Vagina (tissue), 2 donors: ENCODE results near the gene SOX4.

Experiments
- CTCF ChIP-seq, 3 experiments: fragments of 450-650 bp in 2 of 3; fragments of 200-600 bp in 1 of 3; sonication (generic) in 1 of 3; IDR thresholded peaks; one replicate each; pipeline ENCODE4 v1.5.1; 2017 to 2019; ENCODE audit warnings: antibody characterized with exemption in 3 of 3, mild to moderate bottlenecking in 2 of 3, moderate library complexity in 2 of 3
- POLR2A ChIP-seq, 2 donors: fragments of 450-650 bp; IDR thresholded peaks; one replicate each; pipeline ENCODE4 v1.6.1; 2017; ENCODE audit warnings: antibody characterized with exemption in 2 of 2, mild to moderate bottlenecking in 2 of 2, moderate library complexity in 2 of 2
- POLR2AphosphoS5 ChIP-seq, 2 donors: sonication (generic); formaldehyde crosslinking; IDR thresholded peaks; one replicate each; pipeline ENCODE4 v1.9.0; 2017; ENCODE audit warnings: antibody characterized with exemption in 2 of 2, mild to moderate bottlenecking in 2 of 2, low read depth in 1 of 2; ENCODE audit not compliant: insufficient read depth in 1 of 2

DNA sequence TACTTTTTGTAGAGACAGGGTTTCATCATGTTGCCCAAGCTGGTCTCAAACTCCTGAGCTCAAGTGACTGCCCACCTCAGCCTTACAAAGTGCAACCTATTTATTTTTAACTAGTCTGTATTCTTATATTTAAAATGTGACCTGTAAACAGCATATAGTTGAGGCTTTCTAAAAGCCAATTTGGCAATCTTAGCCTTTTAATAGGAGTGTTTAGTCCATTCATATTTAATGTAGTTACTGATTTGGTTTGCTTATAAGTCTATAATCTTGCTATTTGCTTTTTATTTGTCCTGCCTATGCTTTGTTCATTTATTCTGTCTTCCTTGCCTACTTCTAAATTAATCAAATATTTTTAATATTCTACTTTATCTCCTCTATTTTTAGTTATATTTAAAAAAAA lies 15.0 kb upstream of the SOX4 start:
- TF ChIP-seq POLR2A (IDR thresholded peaks at IDR 0.05) (no peak), CTCF (IDR thresholded peaks at IDR 0.05) (no peak), POLR2AphosphoS5 (IDR thresholded peaks at IDR 0.05; ENCODE audit: insufficient read depth in 1 of 2, low read depth in 1 of 2) (no peak)
